Bronchial epithelial cell (primary cell): ENCODE results near the gene GALNS. TPM values are rescaled to one million over a fixed set of nuclear protein-coding genes. Genes with fewer than 3 reads are reported as not detected.
"Not testable (repeated sequence)": the region's sequence is repeated elsewhere in the genome, so short reads cannot be mapped to it uniquely, and the experiment has no call there.

Experiments
- DNase-seq: peaks from one replicate; pipeline ENCODE4 v3.0.0-alpha.2; 2010; ENCODE audit warnings: low read depth
- FAIRE-seq: peaks from 2 replicates; lab custom pipeline; 2011; peaks lifted over from hg19 to GRCh38; lab: Jason Lieb, UNC
- H3K27me3 ChIP-seq: 2 replicates; pipeline ENCODE4 v1.5.1; 2011; ENCODE audit warnings: low read length; ENCODE audit not compliant: control insufficient read depth, insufficient read depth
- H3K36me3 ChIP-seq: 2 replicates; pipeline ENCODE4 v1.5.1; 2011; ENCODE audit warnings: low read length; ENCODE audit not compliant: control insufficient read depth, insufficient read depth
- H3K4me3 ChIP-seq: 2 replicates; pipeline ENCODE4 v1.5.1; 2011; ENCODE audit warnings: mild to moderate bottlenecking, low read depth, low read length, control low read depth
- CTCF ChIP-seq: IDR thresholded peaks from 2 replicates; pipeline ENCODE4 v1.5.1; 2011; ENCODE audit warnings: mild to moderate bottlenecking, moderate library complexity, low read length, control low read depth, inconsistent platforms; ENCODE audit not compliant: insufficient read depth, severe bottlenecking
- total RNA-seq: library from RNA; depleted of rRNA; stranded (reverse); fragments of >200 nt; gene quantifications from 2 replicates; pipeline ENCODE4 v1.2.1, GENCODE V29; 2014

The GALNS gene
- total RNA-seq, 1 donor from 2014 or later = 16.3 TPM

GRCh38 chr16:88777471-88778270, 79.1 kb downstream of the GALNS start:
- no peaks in the 10 kb centered on the region for H3K27me3 ChIP-seq
- no peak for FAIRE-seq
- no peak overlapping the region for H3K4me3 ChIP-seq
- no peak for TF ChIP-seq CTCF
- H3K36me3 ChIP-seq = peaks cover 12% of the 10 kb centered on the region
- DNase-seq = no peak

GRCh38 chr16:88775825-88776224, 80.9 kb downstream of the GALNS start:
- FAIRE-seq (no peak), DNase-seq (no peak)
- H3K36me3 ChIP-seq = peaks cover 9% of the 10 kb centered on the region
- TF ChIP-seq CTCF = no peak
- no peaks in the 10 kb centered on the region for H3K27me3 ChIP-seq
- no peak overlapping the region for H3K4me3 ChIP-seq

GRCh38 chr16:88774544-88775393, 82.0 kb downstream of the GALNS start:
- Histone ChIP-seq H3K36me3 (peaks cover 9% of the 10 kb centered on the region), H3K4me3 (no peak overlapping the region), H3K27me3 (no peaks in the 10 kb centered on the region)
- FAIRE-seq (no peak), DNase-seq (no peak)
- no peak for TF ChIP-seq CTCF

- peaks cover 10% of the 10 kb centered on the region for H3K36me3 ChIP-seq
- no peak overlapping the region for H3K4me3 ChIP-seq
- TF ChIP-seq CTCF = no peak
- peak; percentile 23 for DNase-seq
- no peak for FAIRE-seq
- no peaks in the 10 kb centered on the region for H3K27me3 ChIP-seq
Observed at GRCh38 chr16:88773812-88774291, 82.9 kb downstream of the GALNS start.

GRCh38 chr16:88772871-88773811, 83.6 kb downstream of the GALNS start:
- Histone ChIP-seq H3K36me3 (peaks cover 10% of the 10 kb centered on the region), H3K27me3 (no peaks in the 10 kb centered on the region), H3K4me3 (no peak overlapping the region)
- DNase-seq (no peak), FAIRE-seq (no peak)
- TF ChIP-seq CTCF = no peak

- H3K4me3 ChIP-seq, FAIRE-seq, H3K36me3 ChIP-seq, DNase-seq, H3K27me3 ChIP-seq: not testable (repeated sequence)
Observed at GRCh38 chr16:88771781-88772180, 85.0 kb downstream of the GALNS start.
